ENCODE data around the gene ADRA2C. TPM values are rescaled to one million over a fixed set of nuclear protein-coding genes. Genes with fewer than 3 reads are reported as not detected.

Gene ADRA2C
- total and polyA plus RNA-seq, 4 experiments from 2014 or later, result not detected

DNA sequence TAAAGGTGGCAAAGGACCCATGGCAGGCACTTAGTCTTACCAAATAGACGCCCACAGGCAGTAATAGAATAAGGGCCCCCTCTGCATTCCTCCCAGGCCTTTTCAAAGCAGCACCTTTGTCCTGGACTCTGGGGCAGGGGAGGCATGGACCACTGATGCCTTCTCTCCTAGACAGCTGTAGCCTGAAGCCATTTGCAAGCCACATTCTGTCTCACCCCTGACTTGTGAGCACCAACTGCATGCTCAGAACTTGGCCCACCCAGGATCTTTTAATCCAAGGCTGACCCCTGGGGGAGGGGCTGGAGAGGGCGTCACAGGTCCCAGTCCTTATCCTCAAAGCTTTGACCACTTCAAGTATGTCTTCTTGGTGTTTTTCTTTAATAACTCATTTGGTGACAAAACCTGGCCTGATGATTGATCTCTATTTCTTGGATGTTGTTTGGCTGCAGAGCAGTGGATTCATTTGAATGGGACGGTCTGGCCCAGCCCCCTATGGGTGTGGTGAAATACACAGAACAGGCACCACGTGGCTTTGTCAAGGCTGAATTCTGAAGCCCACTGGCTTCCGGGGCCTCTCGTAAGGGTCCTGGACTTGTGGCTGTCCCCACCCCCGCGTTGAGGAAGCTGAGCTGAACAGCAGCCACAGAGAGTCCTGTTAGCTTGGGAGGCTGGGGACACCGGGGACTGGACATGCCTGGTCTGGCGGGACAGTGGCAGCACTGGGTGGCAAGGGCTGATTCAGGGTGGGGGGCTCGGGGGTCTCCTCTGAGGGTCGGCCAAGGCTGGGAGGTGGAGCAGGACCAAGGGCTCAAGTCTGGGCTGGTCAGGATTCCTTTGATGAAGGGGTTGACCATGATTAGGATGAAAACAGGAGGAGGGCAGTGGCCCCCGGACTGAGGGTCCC, 36.6 kb downstream of the ADRA2C start:
- ChIA-PET POLR2A (ENCODE audit: partially characterized antibody) (no interaction called here), CTCF (ENCODE audit: partially characterized antibody) (no interaction called here)
- intact Hi-C loops (cut with micrococcal nuclease), result no loop called here
- H3K9me3 ChIP-seq (ENCODE audit: control insufficient read depth in 1 of 2, low read length in 2 of 2), result no peaks in the 10 kb centered on the region
- Mint-ChIP-seq H3K27ac (no peak overlapping the region), H3K36me3 (no peaks in the 10 kb centered on the region), H3K4me3 (no peak overlapping the region), H3K27me3 (peaks cover 0 to 3% of the 10 kb centered on the region in 2 donors), H3K9me3 (peaks cover 0 to 2% (median 0%) of the 10 kb centered on the region in 8 donors), H3K4me1 (no peaks in the 10 kb centered on the region)
- H3K27me3 ChIP-seq (ENCODE audit: insufficient read depth, low read length), result no peaks in the 10 kb centered on the region
- H3K4me1 ChIP-seq (ENCODE audit: insufficient read depth, low read length), result no peaks in the 10 kb centered on the region
- no peaks in the 10 kb centered on the region for H3K36me3 ChIP-seq (ENCODE audit: insufficient read depth, low read length)
- no peak overlapping the region for H3K4me3 ChIP-seq (ENCODE audit: low read length in 2 of 2)
- no peak overlapping the region for H3K27ac ChIP-seq (ENCODE audit: low read depth, low read length)
- DNase-seq, result no peak

DNA sequence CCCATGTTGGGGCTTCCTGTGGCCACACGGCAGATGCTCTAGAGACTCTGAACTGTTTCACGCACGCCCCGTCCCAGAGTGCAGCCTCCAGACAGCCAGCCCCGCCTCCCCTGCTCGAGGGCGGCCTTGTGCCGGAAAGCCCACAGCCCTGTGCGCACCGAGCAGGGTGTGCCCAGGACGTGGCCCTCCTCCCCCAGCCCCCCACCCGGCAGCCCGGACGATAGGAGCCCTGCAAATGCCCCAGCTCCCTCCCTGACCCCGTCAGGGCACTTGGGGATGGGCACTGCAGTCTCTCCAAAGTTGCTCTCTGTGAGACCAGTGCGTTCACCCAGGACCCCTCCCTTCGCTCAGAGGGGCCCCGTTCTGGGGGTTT, 37.3 kb downstream of the ADRA2C start:
- no peak for DNase-seq
- Histone ChIP-seq H3K9me3 (ENCODE audit: control insufficient read depth in 1 of 2, low read length in 2 of 2) (no peaks in the 10 kb centered on the region), H3K4me1 (ENCODE audit: insufficient read depth, low read length) (no peaks in the 10 kb centered on the region), H3K4me3 (ENCODE audit: low read length in 2 of 2) (no peak overlapping the region), H3K27ac (ENCODE audit: low read depth, low read length) (no peak overlapping the region), H3K27me3 (ENCODE audit: insufficient read depth, low read length) (no peaks in the 10 kb centered on the region), H3K36me3 (ENCODE audit: insufficient read depth, low read length) (no peaks in the 10 kb centered on the region)
- Mint-ChIP-seq H3K27me3 (peaks cover 2 to 5% of the 10 kb centered on the region in 2 donors), H3K4me1 (no peaks in the 10 kb centered on the region), H3K36me3 (no peaks in the 10 kb centered on the region), H3K9me3 (peaks cover 0 to 2% (median 0%) of the 10 kb centered on the region in 8 donors), H3K27ac (no peak overlapping the region), H3K4me3 (no peak overlapping the region)
- intact Hi-C loops (cut with micrococcal nuclease), result no loop called here
- ChIA-PET CTCF (ENCODE audit: partially characterized antibody) (no interaction called here), POLR2A (ENCODE audit: partially characterized antibody) (no interaction called here)

GRCh38 chr4:3803946-3804345, 37.8 kb downstream of the ADRA2C start:
- H3K4me3 ChIP-seq (ENCODE audit: low read length in 2 of 2), result no peak overlapping the region
- Mint-ChIP-seq H3K4me1 (no peaks in the 10 kb centered on the region), H3K9me3 (peaks cover 0 to 2% (median 0%) of the 10 kb centered on the region in 8 donors), H3K36me3 (no peaks in the 10 kb centered on the region), H3K4me3 (no peak overlapping the region), H3K27me3 (peaks cover 6 to 8% of the 10 kb centered on the region in 2 donors), H3K27ac (no peak overlapping the region)
- no peak for DNase-seq
- H3K4me1 ChIP-seq (ENCODE audit: insufficient read depth, low read length), result no peaks in the 10 kb centered on the region
- H3K9me3 ChIP-seq (ENCODE audit: control insufficient read depth in 1 of 2, low read length in 2 of 2), result no peaks in the 10 kb centered on the region
- intact Hi-C loops (cut with micrococcal nuclease), result no loop called here
- no peaks in the 10 kb centered on the region for H3K27me3 ChIP-seq (ENCODE audit: insufficient read depth, low read length)
- CTCF ChIA-PET (ENCODE audit: partially characterized antibody), result no interaction called here
- no peak overlapping the region for H3K27ac ChIP-seq (ENCODE audit: low read depth, low read length)
- POLR2A ChIA-PET (ENCODE audit: partially characterized antibody), result no interaction called here
- no peaks in the 10 kb centered on the region for H3K36me3 ChIP-seq (ENCODE audit: insufficient read depth, low read length)

- no peak for DNase-seq
- Histone ChIP-seq H3K36me3 (ENCODE audit: insufficient read depth, low read length) (no peaks in the 10 kb centered on the region), H3K9me3 (ENCODE audit: control insufficient read depth in 1 of 2, low read length in 2 of 2) (no peaks in the 10 kb centered on the region), H3K27me3 (ENCODE audit: insufficient read depth, low read length) (no peaks in the 10 kb centered on the region), H3K4me1 (ENCODE audit: insufficient read depth, low read length) (no peaks in the 10 kb centered on the region), H3K4me3 (ENCODE audit: low read length in 2 of 2) (no peak overlapping the region), H3K27ac (ENCODE audit: low read depth, low read length) (no peak overlapping the region)
- no peak overlapping the region for H3K4me3 Mint-ChIP-seq
- ChIA-PET POLR2A (ENCODE audit: partially characterized antibody) (no interaction called here), CTCF (ENCODE audit: partially characterized antibody) (no interaction called here)
- intact Hi-C loops (cut with micrococcal nuclease), result no loop called here
- peaks cover 9 to 11% of the 10 kb centered on the region in 2 donors for H3K27me3 Mint-ChIP-seq
- no peak overlapping the region for H3K27ac Mint-ChIP-seq
- H3K4me1 Mint-ChIP-seq, result no peaks in the 10 kb centered on the region
- H3K36me3 Mint-ChIP-seq, result no peaks in the 10 kb centered on the region
- no peaks in the 10 kb centered on the region for H3K9me3 Mint-ChIP-seq
Measured at GRCh38 chr4:3805026-3805425, 38.8 kb downstream of the ADRA2C start.

DNA sequence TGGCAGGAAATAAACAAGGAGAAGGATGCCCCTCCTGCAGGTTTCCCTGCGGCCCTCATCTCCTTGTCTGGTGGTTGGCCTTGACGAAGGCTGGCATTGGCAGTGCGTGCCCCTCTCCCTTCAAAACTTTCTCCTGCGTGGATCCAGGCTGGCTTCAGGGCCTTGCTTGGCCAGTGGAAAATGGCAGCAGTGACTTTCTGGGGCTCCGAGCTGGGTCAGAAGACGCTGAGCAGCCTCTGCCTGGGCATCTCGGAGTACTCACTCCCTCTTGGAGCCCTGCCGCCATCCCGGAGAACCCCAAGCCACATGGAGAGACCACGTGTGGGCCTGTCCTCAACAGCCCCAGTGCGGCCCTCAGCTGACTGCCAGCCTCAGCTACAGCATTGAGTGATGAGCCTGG, 39.5 kb downstream of the ADRA2C start:
- Histone ChIP-seq H3K27me3 (ENCODE audit: insufficient read depth, low read length) (no peaks in the 10 kb centered on the region), H3K4me1 (ENCODE audit: insufficient read depth, low read length) (no peaks in the 10 kb centered on the region), H3K36me3 (ENCODE audit: insufficient read depth, low read length) (no peaks in the 10 kb centered on the region), H3K4me3 (ENCODE audit: low read length in 2 of 2) (no peak overlapping the region), H3K9me3 (ENCODE audit: control insufficient read depth in 1 of 2, low read length in 2 of 2) (no peaks in the 10 kb centered on the region), H3K27ac (ENCODE audit: low read depth, low read length) (no peak overlapping the region)
- H3K27me3 Mint-ChIP-seq, result peaks cover 7 to 11% of the 10 kb centered on the region in 2 donors
- no peaks in the 10 kb centered on the region for H3K4me1 Mint-ChIP-seq
- H3K36me3 Mint-ChIP-seq, result no peaks in the 10 kb centered on the region
- H3K27ac Mint-ChIP-seq, result no peak overlapping the region
- intact Hi-C loops (cut with micrococcal nuclease), result no loop called here
- no peak for DNase-seq
- no peaks in the 10 kb centered on the region for H3K9me3 Mint-ChIP-seq
- CTCF ChIA-PET (ENCODE audit: partially characterized antibody), result no interaction called here
- POLR2A ChIA-PET (ENCODE audit: partially characterized antibody), result no interaction called here
- H3K4me3 Mint-ChIP-seq, result no peak overlapping the region

GRCh38 chr4:3807311-3807710, 41.1 kb downstream of the ADRA2C start:
- no peaks in the 10 kb centered on the region for H3K36me3 ChIP-seq (ENCODE audit: insufficient read depth, low read length)
- H3K4me3 Mint-ChIP-seq, result no peak overlapping the region

DNA sequence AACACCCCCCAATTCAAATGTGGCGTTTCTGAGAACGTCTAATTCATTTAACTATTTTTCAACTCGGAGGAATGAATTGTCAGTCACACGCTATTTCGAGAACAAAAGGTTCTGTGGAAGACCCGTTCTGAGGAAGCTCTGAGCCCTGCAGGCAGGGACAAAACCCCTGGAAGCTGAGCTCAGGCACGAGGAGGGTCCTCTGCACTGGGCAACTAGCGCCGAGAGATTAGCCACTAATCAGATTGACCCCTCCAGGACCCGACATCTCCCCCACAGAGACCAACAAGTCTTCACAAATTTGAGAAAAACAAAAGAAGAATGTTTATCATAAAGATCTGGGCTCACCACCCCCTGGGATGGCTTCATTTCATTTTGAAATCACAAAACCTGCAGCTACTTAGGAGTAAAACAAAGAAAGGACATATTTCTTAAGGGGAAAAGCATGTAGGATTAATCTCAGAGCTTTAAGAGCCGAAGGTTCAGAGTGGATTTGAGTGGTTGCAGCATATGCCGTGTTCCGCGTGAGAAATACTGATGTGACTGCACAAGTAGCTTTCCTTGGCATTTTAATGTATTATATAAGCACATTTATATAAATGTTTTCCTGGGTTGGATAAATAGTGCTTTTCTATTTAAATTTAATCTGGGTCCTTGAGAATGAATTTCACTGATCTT, 41.8 kb downstream of the ADRA2C start:
- CTCF ChIA-PET (ENCODE audit: partially characterized antibody), result no interaction called here
- DNase-seq, result no peak
- POLR2A ChIA-PET (ENCODE audit: partially characterized antibody), result no interaction called here

More at GRCh38 chr4:3807311-3807710, 41.1 kb downstream of the ADRA2C start:
- Histone ChIP-seq H3K4me3 (ENCODE audit: low read length in 2 of 2) (no peak overlapping the region), H3K4me1 (ENCODE audit: insufficient read depth, low read length) (no peaks in the 10 kb centered on the region), H3K9me3 (ENCODE audit: control insufficient read depth in 1 of 2, low read length in 2 of 2) (no peaks in the 10 kb centered on the region), H3K27me3 (ENCODE audit: insufficient read depth, low read length) (no peaks in the 10 kb centered on the region), H3K27ac (ENCODE audit: low read depth, low read length) (no peak overlapping the region)
- DNase-seq, result no peak
- no peak overlapping the region for H3K27ac Mint-ChIP-seq
- peaks cover 6 to 11% of the 10 kb centered on the region in 2 donors for H3K27me3 Mint-ChIP-seq
- POLR2A ChIA-PET (ENCODE audit: partially characterized antibody), result no interaction called here
- no peaks in the 10 kb centered on the region for H3K9me3 Mint-ChIP-seq
- no peaks in the 10 kb centered on the region for H3K36me3 Mint-ChIP-seq
- intact Hi-C loops (cut with micrococcal nuclease), result no loop called here
- no peaks in the 10 kb centered on the region for H3K4me1 Mint-ChIP-seq
- CTCF ChIA-PET (ENCODE audit: partially characterized antibody), result no interaction called here

More for the DNA sequence above, 41.8 kb downstream of the ADRA2C start:
- H3K9me3 Mint-ChIP-seq, result no peaks in the 10 kb centered on the region
- H3K36me3 ChIP-seq (ENCODE audit: insufficient read depth, low read length), result no peaks in the 10 kb centered on the region
- no peak overlapping the region for H3K27ac ChIP-seq (ENCODE audit: low read depth, low read length)
- H3K4me1 Mint-ChIP-seq, result no peaks in the 10 kb centered on the region
- H3K9me3 ChIP-seq (ENCODE audit: control insufficient read depth in 1 of 2, low read length in 2 of 2), result no peaks in the 10 kb centered on the region
- no peak overlapping the region for H3K27ac Mint-ChIP-seq
- H3K27me3 Mint-ChIP-seq, result peaks cover 6 to 11% of the 10 kb centered on the region in 2 donors
- H3K36me3 Mint-ChIP-seq, result no peaks in the 10 kb centered on the region
- intact Hi-C loops (cut with micrococcal nuclease), result no loop called here
- no peaks in the 10 kb centered on the region for H3K4me1 ChIP-seq (ENCODE audit: insufficient read depth, low read length)
- H3K4me3 ChIP-seq (ENCODE audit: low read length in 2 of 2), result no peak overlapping the region
- H3K27me3 ChIP-seq (ENCODE audit: insufficient read depth, low read length), result no peaks in the 10 kb centered on the region
- H3K4me3 Mint-ChIP-seq, result no peak overlapping the region

Measured in CD4-positive, alpha-beta memory T cell (primary cell).